ENCODE data around the gene SYT1. TPM values are rescaled to one million over a fixed set of nuclear protein-coding genes. Genes with fewer than 3 reads are reported as not detected.
A peak's percentile ranks its signal among the peaks of the same experiment; 100 is the strongest.

SYT1 gene
- total RNA-seq, 1 donor: not detected

DNA sequence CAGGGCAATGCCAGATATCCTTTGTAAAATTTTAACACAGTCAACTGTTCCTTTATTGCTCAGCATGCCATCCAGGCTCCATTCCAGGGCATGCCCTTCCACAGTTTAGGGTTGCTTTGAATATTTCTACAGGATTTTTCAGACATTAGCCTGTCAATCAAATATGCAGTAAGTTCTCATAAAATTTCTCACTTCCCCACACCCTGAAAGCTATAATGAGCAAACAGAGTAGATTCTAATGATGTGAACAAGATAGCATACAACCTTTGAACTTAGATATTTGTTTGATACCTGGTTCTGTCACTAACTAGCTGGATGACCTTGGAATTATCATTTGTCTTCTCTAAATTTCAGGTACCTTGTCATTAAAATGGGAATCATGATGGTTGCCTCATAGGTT lies 251.2 kb downstream of the SYT1 start:
- no peak overlapping the region for H3K4me3 ChIP-seq (ENCODE audit: insufficient read depth, low read length)
- H3K4me1 ChIP-seq (ENCODE audit: insufficient read depth, low read length): no peaks in the 10 kb centered on the region
- H2AFZ ChIP-seq (ENCODE audit: low read length): no peak overlapping the region
- no peaks in the 10 kb centered on the region for H3K27me3 ChIP-seq (ENCODE audit: insufficient read depth, low read length)
- no peaks in the 10 kb centered on the region for H3K9me3 ChIP-seq (ENCODE audit: low read depth, low read length)
- no peaks in the 10 kb centered on the region for H4K20me1 ChIP-seq (ENCODE audit: insufficient read depth, low read length)
- no peaks in the 10 kb centered on the region for H3K36me3 ChIP-seq (ENCODE audit: insufficient read depth, low read length)
- no peak overlapping the region for H3K27ac ChIP-seq (ENCODE audit: low read depth, low read length)
- TF ChIP-seq, protein P1, sequence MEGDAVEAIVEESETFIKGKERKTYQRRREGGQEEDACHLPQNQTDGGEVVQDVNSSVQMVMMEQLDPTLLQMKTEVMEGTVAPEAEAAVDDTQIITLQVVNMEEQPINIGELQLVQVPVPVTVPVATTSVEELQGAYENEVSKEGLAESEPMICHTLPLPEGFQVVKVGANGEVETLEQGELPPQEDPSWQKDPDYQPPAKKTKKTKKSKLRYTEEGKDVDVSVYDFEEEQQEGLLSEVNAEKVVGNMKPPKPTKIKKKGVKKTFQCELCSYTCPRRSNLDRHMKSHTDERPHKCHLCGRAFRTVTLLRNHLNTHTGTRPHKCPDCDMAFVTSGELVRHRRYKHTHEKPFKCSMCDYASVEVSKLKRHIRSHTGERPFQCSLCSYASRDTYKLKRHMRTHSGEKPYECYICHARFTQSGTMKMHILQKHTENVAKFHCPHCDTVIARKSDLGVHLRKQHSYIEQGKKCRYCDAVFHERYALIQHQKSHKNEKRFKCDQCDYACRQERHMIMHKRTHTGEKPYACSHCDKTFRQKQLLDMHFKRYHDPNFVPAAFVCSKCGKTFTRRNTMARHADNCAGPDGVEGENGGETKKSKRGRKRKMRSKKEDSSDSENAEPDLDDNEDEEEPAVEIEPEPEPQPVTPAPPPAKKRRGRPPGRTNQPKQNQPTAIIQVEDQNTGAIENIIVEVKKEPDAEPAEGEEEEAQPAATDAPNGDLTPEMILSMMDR (IDR thresholded peaks at IDR 0.05; ENCODE audit: extremely low read depth, low read depth, low read length): no peak
- no peak overlapping the region for H3K4me2 ChIP-seq (ENCODE audit: insufficient read depth, low read length)
- no peak for DNase-seq (ENCODE audit: insufficient read length, low spot score, missing footprints)
- no peaks in the 10 kb centered on the region for H3K79me2 ChIP-seq (ENCODE audit: insufficient read depth, low read length)

DNA sequence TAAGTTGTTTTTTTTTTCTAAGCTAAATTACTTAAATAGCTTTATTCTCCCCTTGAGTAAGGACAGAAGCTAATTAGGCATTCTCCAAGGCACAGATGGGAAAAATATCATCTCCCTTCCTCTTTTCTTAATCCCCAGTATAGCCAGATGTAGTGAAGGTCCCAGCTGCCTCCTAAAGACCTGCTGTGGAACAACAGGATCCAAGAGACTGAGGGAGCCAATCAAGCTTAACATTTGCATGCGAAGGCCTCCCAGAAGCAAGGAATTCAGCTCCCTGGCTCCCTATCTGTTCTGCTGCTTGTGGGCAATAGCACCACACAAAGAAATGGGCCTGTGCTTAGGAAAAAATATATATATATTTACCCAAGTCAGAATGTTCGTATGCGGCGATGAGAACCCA lies 255.2 kb downstream of the SYT1 start:
- Histone ChIP-seq H3K4me2 (ENCODE audit: insufficient read depth, low read length) (no peak overlapping the region), H3K27me3 (ENCODE audit: insufficient read depth, low read length) (no peaks in the 10 kb centered on the region), H2AFZ (ENCODE audit: low read length) (no peak overlapping the region), H3K4me3 (ENCODE audit: insufficient read depth, low read length) (no peak overlapping the region), H4K20me1 (ENCODE audit: insufficient read depth, low read length) (no peaks in the 10 kb centered on the region), H3K79me2 (ENCODE audit: insufficient read depth, low read length) (no peaks in the 10 kb centered on the region), H3K4me1 (ENCODE audit: insufficient read depth, low read length) (no peaks in the 10 kb centered on the region), H3K36me3 (ENCODE audit: insufficient read depth, low read length) (no peaks in the 10 kb centered on the region), H3K27ac (ENCODE audit: low read depth, low read length) (no peak overlapping the region), H3K9me3 (ENCODE audit: low read depth, low read length) (no peaks in the 10 kb centered on the region)
- TF ChIP-seq, protein P1 (IDR thresholded peaks at IDR 0.05; ENCODE audit: extremely low read depth, low read depth, low read length): no peak
- no peak for DNase-seq (ENCODE audit: insufficient read length, low spot score, missing footprints)

DNA sequence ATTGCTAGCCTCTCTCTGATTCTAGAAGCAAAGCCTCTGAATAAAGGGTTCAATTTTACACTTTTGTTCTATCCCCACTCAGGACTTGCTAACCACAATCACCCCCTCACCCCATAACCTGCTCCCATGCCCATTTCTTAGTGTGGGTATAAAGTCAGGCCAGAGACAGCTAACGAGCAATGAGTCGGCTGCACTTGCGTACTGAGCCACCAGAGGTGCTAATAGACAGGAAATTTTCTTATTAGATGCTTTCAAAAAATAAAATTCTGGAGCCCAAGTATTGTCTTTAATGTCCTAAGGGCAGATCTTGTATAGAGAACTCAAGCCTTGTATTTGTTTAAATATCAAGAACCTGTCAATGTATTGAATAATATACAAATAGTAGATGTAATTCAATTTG lies 256.9 kb downstream of the SYT1 start:
- DNase-seq (ENCODE audit: insufficient read length, low spot score, missing footprints): peak; percentile 27
- H4K20me1 ChIP-seq (ENCODE audit: insufficient read depth, low read length): no peaks in the 10 kb centered on the region
- no peaks in the 10 kb centered on the region for H3K9me3 ChIP-seq (ENCODE audit: low read depth, low read length)
- no peak overlapping the region for H2AFZ ChIP-seq (ENCODE audit: low read length)
- H3K27me3 ChIP-seq (ENCODE audit: insufficient read depth, low read length): no peaks in the 10 kb centered on the region
- no peaks in the 10 kb centered on the region for H3K4me1 ChIP-seq (ENCODE audit: insufficient read depth, low read length)
- no peak overlapping the region for H3K4me3 ChIP-seq (ENCODE audit: insufficient read depth, low read length)
- H3K79me2 ChIP-seq (ENCODE audit: insufficient read depth, low read length): no peaks in the 10 kb centered on the region
- H3K4me2 ChIP-seq (ENCODE audit: insufficient read depth, low read length): no peak overlapping the region
- H3K36me3 ChIP-seq (ENCODE audit: insufficient read depth, low read length): no peaks in the 10 kb centered on the region
- TF ChIP-seq, protein P1 (IDR thresholded peaks at IDR 0.05; ENCODE audit: extremely low read depth, low read depth, low read length): peak; percentile 46
- H3K27ac ChIP-seq (ENCODE audit: low read depth, low read length): no peak overlapping the region

DNA sequence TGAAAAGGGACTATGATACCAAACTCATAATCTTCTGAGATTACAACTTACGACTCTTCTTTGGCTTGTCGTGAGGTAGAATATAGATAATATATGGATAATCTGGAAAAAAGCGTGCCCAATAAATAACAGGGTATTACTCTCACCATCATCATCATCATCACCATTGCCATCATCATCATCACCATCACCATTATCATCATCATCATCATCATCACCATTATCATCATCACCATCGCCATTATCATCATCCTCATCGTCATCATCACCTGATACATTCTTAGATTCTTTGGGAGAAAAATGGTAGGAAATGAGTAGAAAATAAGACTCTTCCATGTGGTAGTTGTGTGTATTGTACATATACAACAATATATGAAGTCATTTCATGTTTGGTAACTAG lies 259.8 kb downstream of the SYT1 start:
- Histone ChIP-seq H4K20me1 (ENCODE audit: insufficient read depth, low read length) (no peaks in the 10 kb centered on the region), H3K4me3 (ENCODE audit: insufficient read depth, low read length) (no peak overlapping the region), H3K79me2 (ENCODE audit: insufficient read depth, low read length) (no peaks in the 10 kb centered on the region), H3K36me3 (ENCODE audit: insufficient read depth, low read length) (no peaks in the 10 kb centered on the region), H3K4me1 (ENCODE audit: insufficient read depth, low read length) (no peaks in the 10 kb centered on the region), H3K27ac (ENCODE audit: low read depth, low read length) (no peak overlapping the region), H2AFZ (ENCODE audit: low read length) (no peak overlapping the region), H3K9me3 (ENCODE audit: low read depth, low read length) (no peaks in the 10 kb centered on the region), H3K4me2 (ENCODE audit: insufficient read depth, low read length) (no peak overlapping the region), H3K27me3 (ENCODE audit: insufficient read depth, low read length) (no peaks in the 10 kb centered on the region)
- no peak for DNase-seq (ENCODE audit: insufficient read length, low spot score, missing footprints)
- TF ChIP-seq, protein P1 (IDR thresholded peaks at IDR 0.05; ENCODE audit: extremely low read depth, low read depth, low read length): no peak

Measured in osteoblast (primary cell).